HG02610 (cell line): Measurements from ENCODE around the gene OR5K2.

ENCODE experiments used
- ATAC-seq: cut with Tn5 transposase; IDR thresholded peaks from one replicate; pipeline ENCODE4 v1.9.1; 2021; ENCODE audit warnings: mild to moderate bottlenecking, moderate library complexity; ENCODE audit not compliant: unreplicated experiment

The OR5K2 gene

DNA sequence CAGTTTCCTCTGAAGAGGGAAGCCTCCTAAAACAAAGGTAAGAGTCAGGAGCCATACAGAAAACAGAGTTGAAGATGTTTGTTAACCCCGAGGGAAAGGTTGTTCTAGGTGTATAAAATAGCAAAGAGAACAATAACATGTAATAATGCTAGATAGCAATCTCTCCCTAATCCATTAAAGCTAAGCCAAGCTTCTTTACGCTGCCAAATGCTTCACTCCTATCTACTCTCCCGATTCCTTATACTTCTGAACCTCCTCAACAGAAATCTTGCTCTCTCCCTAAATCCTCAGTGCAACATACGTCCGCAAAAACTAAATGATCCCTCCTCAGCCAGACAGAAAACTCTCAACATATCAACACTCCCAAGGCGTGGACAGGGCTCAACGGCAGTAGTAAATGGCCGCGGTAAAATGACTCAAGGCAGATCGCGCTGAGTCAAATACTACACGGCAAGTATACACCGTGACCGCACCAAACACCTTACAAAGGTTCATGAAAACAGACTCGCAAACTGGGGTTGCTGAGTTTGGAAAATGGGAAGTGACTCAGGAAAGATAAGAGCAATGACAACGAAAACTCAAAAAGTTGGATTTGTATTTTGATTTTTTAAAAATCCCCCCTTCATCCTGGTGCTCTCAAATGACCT is 24.5 kb downstream of the OR5K2 start:
- peak; percentile 56 for ATAC-seq

GRCh38 chr3:98522544-98523281 is 25.2 kb downstream of the OR5K2 start, which contains the start of gene CLDND1:
TSS of gene CLDND1 (minus strand) at chr3:98522902. CDS start at chr3:98521424, 1,478 bp downstream.
- ATAC-seq: peak; percentile 86

DNA sequence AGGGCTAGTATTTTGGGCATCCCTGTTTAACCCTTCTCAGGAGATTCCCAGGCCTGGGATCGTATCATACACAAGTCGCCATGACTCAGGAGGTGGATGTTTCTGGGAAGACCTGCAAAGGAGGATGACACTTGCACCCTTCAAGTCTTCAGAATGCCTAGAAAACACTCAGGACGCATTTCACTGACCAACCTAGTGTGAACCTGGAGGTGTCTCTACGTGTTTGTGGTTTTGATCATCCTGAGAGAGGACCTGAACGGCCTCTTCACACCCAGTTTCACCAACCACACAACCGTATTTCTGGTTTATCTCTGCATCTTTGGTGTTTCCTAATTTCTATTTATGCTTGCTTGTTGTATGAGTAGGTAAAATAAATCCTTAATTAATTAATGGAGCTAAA is 28.0 kb downstream of the OR5K2 start:
- no peak for ATAC-seq

DNA sequence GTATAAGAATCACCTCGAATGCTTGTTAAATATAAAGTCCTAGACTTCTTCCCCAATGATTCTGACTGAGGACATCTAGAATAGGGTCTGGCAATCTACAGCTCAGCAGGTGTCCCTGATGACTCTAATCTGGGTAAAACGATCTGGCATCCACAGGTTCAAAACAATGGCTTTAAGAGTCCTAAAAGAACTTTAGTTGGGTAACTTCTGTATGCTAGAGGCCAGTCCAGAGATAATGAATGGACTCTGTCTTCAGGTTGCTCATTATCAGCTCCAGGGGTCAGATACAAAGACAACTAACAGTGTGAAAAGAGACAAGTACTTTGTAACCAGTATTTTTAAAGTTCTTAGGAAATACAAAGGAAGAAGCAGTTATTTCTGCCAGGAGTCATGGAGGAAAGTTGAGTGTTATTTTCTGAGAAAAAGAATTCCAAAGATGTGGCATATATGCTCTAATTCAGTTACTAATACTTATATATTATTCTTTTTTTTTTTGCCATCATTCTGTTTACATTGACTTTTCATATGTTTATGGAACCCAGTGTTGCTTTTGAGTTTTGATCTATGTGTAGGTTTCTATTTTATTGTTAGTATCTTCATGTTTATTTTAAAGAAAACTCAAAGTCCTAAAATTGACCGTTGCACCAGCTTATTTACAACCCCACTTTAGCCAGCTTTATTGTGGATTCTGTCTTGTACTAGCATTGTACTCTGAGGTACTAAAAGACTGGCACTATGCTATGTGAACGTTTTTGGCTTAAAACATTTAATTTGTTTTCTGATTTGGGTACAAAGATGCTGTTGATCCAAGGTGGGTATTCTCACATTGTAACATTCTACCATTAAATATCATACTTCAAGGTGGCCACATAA is 31.2 kb downstream of the OR5K2 start:
- no peak for ATAC-seq

GRCh38 chr3:98529856-98530459 is 32.5 kb downstream of the OR5K2 start:
- ATAC-seq: no peak

DNA sequence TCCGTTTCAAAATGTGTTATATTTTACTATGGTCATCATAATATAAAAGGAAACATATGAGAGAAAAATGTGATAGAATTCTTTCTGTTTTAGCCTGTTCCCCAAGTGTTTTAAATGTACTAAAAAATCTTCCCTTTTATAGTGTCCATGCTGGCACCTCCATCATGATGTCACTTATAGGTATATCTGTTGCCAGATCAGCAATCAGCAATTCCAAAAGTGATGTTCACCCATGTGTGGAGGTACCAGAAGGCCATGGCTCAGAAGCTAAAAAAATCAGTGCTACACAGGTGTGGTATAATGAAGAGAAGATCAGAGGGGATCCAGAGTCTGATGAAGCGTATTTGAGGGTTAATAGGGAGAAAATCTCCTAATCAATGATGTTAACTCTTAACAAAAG is 33.2 kb downstream of the OR5K2 start:
- peak; percentile 32 for ATAC-seq

DNA sequence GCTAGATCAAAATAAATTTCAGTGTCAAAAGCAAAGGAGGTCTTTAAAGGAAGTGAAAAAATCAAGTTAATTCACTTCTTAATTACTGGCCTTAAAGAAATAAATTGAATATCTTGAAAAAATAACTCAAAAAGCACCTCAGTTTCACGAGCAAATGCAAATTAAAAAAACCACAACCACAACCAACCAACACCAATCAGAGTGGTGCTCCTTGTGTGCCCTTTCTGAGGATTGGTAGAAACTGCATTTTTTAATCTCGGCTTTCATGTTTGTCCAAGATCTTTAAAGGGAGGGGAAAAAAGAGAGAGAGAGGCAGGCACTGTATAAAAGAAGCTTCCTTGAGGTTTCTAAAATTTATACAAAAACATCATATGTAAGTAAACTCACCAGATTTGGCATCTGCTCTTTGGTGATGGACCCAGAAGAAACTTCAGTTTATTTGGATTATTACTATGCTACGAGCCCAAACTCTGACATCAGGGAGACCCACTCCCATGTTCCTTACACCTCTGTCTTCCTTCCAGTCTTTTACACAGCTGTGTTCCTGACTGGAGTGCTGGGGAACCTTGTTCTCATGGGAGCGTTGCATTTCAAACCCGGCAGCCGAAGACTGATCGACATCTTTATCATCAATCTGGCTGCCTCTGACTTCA is 34.3 kb downstream of the OR5K2 start, which contains the start of gene GPR15:
GPR15 (plus strand) TSS at position 357 of the 653 bp plus-strand sequence; CDS start at position 413, 56 bp downstream.
- ATAC-seq: peak; percentile 24

DNA sequence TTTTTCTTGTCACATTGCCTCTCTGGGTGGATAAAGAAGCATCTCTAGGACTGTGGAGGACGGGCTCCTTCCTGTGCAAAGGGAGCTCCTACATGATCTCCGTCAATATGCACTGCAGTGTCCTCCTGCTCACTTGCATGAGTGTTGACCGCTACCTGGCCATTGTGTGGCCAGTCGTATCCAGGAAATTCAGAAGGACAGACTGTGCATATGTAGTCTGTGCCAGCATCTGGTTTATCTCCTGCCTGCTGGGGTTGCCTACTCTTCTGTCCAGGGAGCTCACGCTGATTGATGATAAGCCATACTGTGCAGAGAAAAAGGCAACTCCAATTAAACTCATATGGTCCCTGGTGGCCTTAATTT is 34.8 kb downstream of the OR5K2 start:
- no peak for ATAC-seq

DNA sequence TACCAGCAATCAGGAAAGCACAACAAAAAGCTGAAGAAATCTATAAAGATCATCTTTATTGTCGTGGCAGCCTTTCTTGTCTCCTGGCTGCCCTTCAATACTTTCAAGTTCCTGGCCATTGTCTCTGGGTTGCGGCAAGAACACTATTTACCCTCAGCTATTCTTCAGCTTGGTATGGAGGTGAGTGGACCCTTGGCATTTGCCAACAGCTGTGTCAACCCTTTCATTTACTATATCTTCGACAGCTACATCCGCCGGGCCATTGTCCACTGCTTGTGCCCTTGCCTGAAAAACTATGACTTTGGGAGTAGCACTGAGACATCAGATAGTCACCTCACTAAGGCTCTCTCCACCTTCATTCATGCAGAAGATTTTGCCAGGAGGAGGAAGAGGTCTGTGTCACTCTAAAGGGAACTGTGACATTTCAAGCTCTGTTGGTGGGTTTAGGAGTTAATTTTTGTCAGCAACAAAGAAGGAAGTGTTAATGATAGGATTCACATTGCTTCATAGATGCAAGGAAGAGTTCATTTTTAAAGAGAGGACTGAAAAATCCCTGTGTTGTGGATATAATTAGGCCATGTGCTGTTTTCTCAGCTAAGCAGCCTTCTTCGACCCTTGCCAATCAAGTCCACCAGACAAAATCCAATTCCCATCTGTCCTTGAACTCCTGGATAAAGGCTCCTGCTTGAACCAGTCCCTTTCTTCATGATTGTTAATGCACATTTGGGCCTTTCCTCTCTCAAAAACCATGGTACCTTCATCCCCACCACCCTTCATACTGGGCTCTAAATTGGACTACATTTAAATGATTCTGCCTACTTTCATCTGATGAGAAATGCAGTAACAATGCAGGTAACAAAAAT is 35.5 kb downstream of the OR5K2 start:
- ATAC-seq: no peak

DNA sequence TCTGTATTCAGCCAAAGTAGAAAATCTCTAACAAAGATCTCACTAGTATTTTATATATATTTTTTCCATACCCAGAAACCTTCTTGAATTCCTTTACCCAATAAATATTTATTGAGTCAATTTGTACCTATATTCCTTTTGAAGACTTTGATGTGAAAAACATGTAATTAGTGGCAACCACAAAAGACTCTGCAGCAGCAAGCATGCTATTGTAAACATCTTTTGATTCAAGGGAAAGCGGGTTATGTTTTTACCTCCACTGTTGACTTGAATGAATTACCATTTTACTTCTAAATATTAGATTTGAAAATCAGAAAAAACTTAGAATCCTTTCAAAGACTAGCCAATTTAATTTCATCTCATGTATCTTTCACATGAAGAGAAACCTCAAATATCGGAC is 36.7 kb downstream of the OR5K2 start:
- ATAC-seq: no peak

DNA sequence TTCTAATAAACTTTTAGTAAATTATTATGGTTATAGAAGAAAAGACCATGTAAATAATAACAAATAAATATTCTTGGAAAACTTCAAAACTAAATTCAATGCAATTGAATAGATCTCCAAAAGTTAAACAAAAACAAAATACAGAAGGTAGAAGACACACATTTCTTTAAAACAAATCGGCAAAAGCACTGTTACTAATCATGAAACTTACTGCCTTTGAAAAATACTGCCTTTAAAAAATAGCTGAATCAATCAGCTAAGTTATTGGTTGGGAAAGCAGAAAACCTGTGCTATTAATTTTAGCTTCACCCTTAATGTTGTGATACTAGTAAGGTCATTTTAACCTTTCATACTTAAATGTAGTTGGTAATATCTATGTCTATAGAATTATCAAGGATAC is 37.3 kb downstream of the OR5K2 start:
- no peak for ATAC-seq

- peak; percentile 80 for ATAC-seq
These were observed 39.1 kb downstream of the OR5K2 start for GRCh38 chr3:98536456-98537017.

- ATAC-seq: peak; percentile 47
These were observed 42.9 kb downstream of the OR5K2 start for GRCh38 chr3:98540346-98540745.

- ATAC-seq: no peak
These were observed 44.2 kb downstream of the OR5K2 start for GRCh38 chr3:98541695-98542094.

GRCh38 chr3:98542623-98543022 is 45.1 kb downstream of the OR5K2 start:
- ATAC-seq: no peak

GRCh38 chr3:98545940-98546339 is 48.5 kb downstream of the OR5K2 start:
- peak; percentile 56 for ATAC-seq
